Activated CD8-positive, alpha-beta memory T cell treated with anti-CD3 and anti-CD28 coated beads, Interleukin-2, amount 50 U/mL, for 24 hours (primary cell): ENCODE data around the gene CSK.
A peak's percentile ranks its signal among the peaks of the same experiment; 100 is the strongest.

ENCODE experiments used
- DNase-seq: peaks from one replicate; pipeline ENCODE4 v3.0.0-alpha.2; 2020; ENCODE audit errors: extremely low read depth

CSK gene

DNA sequence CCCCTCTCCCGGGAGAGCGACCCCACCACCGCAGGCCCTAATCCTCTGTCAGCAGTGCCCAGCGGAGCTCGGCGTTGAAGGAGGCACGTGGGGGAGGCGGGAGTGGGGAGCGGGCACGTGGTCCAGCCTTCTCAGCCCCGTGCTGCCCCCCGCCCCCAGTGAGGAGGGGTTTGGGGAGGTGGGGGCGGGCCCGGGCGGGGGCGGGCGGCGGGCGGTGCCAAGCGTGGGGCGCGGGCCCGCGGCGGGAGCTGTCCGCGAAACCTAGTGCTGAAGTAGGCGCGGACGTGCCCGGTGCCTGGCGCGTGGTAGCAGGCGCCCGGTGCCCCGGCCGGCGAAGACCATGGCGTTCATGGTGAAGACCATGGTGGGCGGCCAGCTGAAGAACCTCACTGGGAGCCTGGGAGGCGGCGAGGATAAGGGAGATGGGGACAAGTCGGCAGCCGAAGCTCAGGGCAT lies 44.5 kb downstream of the CSK start, which contains the start of gene CPLX3:
TSS of gene CPLX3 (plus strand) at position 264 of the 456 bp plus-strand sequence. CDS start at position 341, 77 bp downstream.
- no peak for DNase-seq

DNA sequence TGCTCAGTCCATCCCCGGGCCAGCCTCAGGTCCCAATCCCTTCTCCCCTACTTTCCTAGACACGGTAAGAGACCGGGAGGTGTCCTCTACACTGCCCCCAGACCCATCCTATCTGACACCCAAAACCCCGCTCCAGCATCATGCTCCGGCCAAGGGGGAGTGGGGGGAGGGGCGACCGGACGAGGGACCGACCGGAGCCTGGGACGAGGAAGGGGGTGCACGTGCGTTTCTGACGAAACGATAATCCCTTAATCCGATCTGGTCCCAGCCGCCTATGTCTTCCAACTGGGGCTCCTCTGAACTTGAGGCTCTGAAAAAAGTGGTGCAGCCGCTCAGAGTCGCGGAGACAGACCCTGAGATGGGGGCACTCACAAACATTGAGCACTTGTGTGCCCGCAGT lies 45.0 kb downstream of the CSK start:
- DNase-seq, result no peak

DNA sequence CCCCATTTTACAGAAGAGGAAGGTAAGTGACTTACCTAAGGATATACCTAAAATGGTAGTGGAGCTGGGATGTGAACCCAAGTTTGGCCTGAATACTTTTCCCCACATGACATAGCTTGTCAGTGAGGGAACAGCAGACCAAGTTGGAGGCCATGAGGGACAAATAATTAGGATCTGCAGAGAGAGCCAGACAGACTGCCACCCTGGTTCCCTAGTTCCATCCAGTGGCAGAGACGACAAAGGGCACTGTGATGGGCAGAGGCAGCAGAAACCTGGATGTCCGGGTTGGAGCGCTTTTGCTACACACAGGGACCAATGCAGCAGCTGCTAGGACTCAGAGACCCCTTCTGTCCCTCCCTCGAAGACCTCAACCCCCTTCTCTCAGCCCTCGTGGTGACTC lies 45.7 kb downstream of the CSK start:
- DNase-seq, result no peak

DNA sequence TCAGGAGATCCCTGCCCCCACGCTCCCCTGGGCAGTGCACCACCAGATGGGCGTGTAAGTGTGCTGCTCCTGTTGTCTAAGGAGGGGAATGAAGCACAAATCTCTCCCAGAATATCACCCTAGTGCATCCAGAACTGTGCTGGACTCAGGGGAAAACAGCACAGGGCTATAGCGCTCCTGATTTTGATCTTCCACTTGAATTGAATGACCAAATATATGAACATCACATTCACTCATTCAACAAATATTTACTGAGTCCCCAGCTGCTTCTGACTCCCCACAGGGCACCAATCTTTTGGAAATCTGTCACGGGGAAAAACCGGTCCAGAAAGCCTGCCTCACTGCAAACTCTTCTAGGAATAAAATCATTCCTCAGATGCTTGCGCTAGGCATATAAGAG lies 47.0 kb downstream of the CSK start:
- DNase-seq, result no peak

DNA sequence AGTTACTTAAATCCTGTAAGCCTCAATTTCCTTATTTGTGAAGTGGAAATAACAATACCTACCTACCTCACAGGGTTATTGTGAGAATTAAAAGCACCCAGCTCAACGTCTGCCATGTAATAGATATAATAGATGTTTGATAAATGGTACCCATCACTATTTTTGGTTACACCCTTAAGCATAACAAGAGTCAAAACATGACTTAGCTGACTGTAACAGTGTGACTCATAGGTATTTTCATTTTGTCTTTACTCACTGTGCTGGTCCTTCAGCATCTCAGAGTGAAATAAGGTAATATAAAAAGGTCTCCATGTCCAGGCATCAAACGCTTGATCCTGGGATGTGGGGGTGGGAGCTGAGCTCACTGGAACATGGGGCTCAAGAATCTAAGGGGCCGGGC lies 47.6 kb downstream of the CSK start:
- DNase-seq, result no peak

DNA sequence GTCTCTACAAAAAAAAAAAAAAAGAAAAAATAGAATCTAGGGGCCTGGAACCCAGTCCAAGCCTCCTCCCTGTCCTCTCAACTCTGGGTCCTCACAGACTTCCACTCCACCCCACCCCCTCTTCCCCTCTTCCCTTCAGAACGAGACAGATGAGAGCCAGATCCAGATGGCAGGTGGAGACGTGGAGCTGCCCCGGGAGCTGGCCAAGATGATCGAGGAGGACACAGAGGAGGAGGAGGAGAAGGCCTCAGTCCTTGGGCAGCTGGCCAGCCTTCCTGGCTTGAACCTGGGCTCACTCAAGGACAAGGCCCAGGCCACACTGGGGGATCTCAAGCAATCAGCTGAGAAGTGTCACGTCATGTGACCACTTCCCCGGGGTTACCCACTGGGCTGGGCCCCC lies 48.1 kb downstream of the CSK start:
- no peak for DNase-seq

DNA sequence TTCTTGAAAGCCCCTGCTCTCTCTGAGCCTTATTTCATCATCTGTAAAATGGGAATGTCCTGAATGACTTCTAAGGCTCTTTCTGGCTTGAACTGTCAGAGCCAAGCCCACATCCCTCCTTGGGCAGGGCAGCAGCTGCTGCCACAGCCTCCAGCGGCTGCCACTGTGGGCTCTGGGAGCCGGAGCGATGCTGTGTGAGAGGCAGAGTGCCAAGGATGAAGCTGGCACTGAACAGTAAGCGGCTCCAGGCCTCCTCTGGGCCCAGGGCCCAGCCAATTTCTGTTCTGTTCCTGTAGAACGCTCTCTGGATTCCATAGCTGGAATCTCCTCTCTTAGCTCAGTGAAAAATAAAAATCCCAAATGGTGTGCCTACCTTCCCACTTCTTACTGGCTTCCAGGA lies 49.0 kb downstream of the CSK start:
- no peak for DNase-seq

DNA sequence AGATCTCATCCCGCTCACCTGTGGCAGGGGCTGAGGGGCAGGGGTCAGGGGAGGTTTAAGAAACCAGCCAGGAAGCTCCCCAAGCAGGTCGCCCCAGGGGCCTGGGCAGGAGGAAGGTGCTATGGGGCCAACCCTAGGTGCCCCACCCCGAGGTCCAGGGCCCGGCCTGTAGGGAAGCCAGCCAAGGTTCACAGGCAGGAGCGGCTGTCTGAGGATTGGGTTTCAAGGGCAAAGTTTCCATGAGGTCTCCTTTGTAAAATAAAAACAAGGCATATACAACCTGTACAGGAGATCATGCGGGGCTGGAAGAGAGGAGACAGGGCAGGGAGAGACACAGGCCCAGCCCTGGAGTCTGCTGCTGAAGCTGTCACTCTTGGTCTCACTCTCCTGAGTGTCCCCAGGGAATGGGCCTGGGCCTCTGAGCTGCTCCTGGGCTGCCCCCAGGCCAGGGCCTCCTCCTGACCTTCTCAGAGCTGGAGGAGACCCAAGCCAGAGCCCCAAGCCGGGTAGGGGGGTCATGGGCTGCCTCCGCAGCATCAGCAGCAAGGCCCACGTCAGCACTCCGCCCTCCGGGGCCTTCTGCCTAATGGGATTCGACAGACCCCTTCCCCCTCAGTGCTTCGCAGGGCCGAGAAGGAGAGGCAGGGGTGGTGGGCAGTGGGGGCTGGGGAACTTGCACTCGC lies 50.1 kb downstream of the CSK start:
- no peak for DNase-seq

DNA sequence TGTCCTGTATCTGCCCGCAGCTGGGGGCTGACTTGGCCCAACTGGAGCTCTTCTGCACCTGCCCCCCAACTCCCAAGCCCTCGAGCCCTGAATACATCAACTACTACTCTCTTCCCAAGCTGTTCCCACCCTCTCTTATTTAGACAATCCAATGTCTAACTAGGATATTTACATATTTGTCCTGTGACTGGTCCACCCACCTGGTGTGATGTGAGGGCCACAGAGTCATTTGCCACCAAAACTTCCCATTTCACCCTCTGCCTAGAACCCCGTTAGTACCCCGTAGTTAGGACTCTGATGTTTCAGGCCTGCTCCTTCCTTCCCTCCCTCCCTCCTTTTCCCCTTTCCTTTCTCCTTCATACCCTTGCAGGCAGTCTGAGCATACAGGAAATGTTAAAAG lies 50.9 kb downstream of the CSK start:
- DNase-seq, result no peak

DNA sequence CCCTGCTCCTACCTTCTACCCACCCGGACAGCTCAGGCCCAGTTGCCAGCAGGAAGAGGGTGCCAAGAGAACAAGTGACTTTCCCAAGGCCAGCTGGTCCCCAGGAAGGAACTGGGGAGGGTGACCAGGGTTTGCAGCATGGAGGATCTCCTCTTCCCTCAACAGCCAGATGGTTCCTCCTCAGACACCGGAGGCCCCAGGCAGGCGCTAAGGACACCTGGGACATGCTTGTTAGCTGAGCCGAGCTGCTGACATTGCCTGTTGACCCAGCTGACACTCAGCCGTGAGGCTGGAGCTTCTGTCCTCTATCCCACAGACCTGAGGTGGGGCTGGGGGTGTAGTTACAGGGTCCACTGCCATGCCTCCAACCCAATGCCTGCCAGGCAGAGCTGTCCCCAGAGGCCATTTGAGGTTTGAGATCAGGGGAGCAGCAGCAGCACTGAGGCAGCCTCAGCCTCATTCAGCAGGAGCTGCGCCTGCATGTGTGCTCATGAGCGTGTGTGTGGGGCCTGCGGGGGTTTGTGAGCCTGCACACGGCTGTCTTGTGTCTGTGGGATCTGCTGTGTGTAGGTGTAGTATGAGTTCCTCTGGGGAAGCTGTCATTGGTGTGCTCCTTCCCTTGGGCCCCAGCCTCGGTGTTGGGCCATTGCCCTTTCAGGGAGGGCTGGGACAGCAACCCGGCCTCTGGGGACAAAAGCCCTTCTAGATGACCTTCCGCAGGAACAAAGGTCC lies 51.7 kb downstream of the CSK start:
- DNase-seq, result no peak

DNA sequence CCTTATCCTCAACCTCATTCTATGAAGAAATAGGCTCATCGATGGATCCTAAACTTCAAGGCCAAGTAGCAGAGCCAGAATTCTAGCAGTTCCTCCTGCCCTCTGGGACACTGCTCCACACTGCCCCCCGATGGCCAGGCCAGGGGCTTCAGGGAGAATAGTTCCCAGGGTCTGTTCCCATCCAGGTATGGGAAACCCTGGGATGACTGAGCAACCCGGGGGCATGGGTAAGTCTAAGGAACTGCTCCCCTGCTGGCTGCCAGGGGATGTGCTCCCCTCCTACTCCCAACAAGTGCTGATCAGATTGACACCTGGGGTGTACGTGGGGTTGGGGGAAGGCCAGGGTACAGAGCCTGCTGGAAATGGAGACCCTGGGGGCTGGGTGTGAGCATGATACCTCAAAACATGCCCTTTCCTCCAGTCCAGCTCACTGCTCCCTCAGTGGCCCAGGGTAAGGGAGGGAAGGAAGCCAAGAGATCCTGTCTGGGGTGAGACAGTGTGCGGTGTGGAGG lies 53.5 kb downstream of the CSK start:
- DNase-seq, result no peak

DNA sequence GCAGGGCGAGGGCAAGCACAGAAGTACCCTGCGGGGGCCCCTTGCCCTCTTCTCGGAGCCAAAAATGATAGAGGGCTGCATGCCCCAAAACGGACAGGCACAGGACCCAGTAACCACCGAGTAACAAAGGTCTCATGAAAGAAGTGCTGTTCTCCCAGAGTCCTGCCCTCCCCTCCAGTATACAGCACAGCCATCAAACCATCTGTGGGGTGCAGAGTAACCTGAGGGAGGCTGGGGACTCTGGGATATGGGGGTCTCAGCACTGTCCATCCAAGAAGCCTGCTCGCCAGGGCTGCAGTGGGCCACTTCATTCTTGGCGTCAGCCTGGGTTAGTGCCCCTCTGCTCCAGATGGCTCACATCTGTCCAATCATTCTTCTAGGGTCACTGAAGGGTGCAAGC lies 55.0 kb downstream of the CSK start:
- DNase-seq, result no peak

DNA sequence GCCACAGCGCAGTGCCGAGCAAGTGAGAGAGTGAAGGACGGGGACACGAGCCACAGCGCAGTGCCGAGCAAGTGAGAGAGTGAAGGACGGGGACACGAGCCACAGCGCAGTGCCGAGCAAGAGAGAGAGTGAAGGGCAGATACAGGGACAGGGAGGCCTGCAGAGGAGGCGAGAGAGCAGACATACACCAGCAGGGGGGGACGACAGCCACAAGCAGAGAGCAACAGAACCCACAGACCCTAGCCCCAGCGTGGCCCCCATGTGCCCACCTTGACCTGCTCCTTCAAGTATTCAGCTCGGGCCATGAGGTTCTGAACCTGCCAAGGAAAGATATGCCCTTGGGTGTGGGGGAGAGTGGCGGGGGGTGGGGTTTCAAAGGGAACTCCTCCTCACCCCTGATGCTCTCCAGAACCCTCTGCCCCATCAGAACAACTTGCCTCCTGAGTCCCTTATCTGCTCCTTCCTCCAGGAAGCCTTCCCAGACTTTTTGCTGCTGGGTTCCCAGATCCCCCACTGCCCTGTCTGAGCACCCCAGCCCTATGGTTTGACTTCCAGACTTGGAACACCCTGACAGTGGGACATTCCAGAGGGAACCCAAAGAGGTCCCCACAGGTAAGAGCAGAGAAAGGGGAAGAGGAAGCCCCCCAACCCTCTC lies 55.7 kb downstream of the CSK start:
- no peak for DNase-seq

DNA sequence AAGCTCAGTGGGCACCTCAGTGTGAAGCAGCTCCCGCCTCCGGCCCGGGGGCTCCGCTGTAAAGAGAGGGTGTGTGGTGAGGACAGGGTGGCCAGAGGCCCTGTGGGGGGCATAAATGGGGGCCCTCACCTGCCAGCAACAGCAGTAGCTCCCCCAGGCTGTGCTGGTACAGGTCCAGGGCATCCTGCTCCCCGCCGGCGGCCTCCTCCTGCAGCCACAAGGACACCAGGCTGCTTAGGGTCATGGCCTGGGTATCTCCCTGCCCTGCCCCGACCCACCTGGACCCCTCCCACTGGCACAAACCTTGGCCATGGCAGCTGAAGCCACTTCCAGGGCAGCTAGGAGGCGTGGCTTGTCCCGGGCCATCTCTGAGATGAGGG lies 56.2 kb downstream of the CSK start:
- DNase-seq, result no peak

DNA sequence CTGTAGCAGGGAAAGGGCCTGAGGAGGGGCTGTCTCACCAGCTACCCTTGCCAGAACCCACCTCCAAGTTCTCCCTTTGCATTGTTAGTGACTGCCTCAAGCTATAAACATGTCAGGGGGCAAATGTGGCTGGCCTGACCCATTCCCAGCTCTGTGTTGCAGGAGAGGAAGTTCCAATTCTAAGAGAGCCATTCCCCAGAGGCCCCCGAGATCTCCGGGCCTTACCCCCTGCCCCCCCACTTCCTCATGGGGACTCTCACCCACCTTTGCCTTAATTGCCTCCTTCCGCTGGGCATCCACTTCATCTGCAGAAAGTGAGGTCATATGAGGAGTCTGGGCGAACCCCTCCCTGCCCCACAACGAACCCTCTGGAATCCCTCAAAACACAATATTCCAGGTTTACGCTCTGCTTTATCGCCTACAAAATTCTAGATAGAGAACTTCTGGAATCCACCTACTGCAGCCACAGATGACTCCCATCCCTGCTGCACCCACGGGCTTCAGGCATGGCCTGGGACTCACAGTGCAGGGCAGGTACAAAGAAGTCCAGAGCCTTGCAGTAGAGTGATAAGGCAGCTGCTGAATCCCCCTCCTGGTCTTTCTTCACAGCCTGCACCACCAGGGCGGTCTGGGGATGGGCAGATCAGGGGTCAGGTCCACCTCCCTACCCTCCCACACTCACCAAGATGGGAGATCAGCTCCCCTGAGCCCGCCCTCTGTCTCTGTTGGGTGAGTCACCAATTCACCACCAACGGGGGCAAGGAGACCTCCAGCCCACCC lies 57.1 kb downstream of the CSK start:
- no peak for DNase-seq

DNA sequence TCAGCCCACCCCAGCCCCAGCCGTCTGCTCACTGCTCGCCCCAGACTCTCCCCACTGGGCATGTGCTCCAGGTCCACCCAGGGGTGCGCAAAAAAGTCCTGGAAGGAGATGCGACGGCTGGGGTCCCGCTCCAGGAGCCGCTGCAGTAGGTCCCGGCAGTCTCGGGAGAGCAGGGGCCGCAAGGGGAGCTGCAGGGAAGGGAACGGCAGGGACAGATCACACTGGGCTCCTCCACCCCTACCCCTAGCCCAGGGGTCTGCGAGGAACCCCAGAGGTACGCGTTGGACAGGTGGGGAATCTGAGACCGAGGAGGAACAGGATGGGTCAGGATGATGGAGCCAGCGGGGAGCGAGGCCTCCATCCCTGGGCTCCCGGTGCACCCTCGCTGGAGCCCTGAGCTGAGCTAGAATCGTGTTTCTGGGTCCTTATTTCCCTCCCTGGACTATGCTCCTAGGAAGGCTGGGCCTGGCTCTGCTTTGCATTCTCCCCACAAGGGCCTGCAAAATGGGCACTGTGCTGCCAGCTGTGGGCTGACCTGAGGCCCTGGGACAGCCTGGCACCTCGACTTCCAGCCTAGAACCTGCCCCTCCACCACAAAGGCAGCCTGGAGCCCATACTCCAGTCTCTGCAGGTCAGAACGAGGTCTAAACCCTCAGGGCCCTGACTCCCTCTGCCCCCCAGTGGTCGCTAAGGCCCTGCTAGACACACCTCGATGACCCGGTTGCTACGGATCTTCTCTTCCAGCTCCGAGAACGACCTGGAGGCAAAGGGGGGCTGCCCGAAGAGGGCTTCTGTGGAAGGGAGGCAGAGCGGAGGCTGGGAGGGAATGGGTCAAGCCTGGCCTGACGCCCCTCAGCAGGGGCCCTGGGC lies 57.9 kb downstream of the CSK start:
- DNase-seq, result no peak

DNA sequence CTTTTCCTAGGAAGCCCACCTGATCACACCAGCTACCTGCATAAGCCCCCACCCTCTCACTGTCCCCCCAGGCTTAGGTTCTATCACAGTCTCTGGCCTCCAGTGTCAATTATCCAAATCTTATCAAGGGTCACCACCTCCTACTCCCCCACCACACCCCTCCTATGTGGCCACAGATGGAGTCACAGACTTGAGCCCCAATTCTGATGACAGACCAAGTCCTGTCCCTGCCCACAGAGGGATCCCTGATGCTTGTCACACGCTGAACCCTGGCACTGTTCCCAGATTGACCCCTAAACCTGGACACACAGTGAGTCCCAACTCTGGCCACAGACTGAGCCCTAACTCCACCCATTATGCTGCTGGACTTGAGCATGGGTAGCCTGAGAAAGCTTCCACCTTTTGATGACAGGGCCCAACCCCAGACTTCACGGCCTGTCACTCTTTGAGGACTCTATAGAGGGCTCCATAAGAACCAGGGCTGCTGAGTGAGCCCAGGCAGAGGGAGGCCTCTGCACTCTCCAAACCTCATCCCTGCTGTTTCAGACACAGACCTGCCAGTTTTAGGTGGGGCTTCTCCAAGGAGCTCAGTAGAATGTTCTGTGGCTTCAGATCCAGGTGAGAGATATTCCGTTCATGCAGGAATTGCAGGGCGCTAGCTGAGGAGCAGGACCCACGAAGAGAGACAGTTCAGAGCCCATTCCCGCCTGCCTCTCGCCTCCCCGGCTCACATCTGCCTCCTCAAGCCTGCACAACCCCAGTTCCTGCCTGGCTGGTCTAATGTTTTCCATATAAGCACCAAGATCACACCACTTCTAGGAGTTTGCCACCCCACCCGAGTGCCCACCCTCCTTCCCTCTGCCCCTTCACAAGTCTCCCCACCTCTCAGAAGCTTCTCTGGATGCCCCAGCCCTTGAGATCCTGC lies 59.2 kb downstream of the CSK start:
- DNase-seq, result no peak

DNA sequence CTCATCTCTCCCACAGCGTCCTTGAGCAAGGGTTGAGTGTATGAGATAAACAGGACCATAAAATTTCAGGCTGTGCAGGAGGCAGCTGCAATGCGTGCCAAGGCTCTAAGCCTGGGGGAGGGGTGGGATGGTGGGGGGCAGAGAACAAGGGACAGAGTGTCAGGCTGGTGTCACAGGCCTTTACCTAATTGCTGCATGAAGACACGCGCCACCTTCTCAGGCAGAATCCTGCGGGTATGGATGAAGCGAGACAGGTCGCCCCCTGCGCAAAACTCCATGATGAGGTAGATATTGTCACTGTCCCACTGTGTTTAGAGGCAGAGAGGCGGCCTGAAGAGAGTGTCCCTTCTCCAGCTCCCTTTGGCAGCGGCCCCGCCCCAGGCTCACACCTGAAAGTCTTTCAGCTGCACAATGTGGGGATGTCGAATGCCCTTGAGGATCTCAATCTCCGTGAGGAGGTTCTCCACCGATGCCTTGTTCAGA lies 60.1 kb downstream of the CSK start:
- DNase-seq, result no peak

DNA sequence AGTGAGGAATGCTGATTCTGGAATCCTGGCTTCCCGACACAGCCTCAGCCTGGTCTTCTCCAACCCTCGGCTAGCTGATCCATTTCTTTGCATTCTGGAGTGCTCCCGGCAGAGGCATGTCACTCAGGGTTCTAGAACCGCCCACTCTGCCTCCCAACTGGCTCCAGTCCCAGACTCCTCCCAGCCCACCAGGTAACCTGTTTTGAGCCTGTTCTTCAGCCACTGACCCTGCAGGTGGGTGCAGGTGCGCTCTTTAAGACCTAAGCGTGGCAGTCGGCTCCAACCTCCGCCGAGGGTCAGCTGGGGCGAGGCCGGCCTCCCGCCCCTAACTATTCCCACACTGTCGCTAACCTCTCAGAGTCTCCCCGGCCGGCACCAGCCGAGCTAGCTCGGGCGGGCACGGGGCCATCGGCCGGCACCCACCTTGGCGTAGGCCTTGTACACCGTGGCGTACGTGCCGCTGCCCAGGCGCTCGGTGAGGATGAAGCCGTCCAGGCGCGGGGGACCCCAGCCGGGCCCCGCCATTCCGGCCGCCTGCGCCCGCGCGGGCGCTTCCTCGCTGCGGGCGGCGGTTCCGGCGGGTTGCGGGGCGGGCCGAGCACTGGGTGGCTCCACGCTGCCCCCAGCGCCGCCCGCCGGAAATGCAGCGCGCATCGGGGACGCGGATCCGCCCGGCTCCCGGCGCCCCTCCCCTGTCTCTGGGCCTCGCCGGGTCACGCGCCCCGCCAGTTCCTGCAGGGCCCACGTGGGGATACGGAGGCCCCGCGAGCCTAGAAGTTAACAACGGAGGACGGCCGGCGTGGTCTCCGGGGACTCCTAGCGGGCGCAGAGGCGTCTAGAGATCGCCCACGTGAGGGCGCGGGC lies 60.9 kb downstream of the CSK start, which contains the start of gene ULK3:
TSS of gene ULK3 (minus strand) at position 576 of the 864 bp plus-strand sequence. CDS start at position 525, 51 bp downstream.
- peak; percentile 66 for DNase-seq
